Hematopoietic multipotent progenitor cell treated with erythropoietin and hydrocortisone succinate and interleukin-3 and kit ligand, for 8 days (in vitro differentiated cells): ENCODE measurements around the gene TLCD5.

Experiments
- DNase-seq: peaks from one replicate; pipeline ENCODE4 v3.0.0-alpha.2; 2015

The TLCD5 gene

GRCh38 chr11:120338107-120338933 is 13.2 kb downstream of the TLCD5 start:
- DNase-seq = peak; percentile 30

GRCh38 chr11:120339394-120339890 is 14.3 kb downstream of the TLCD5 start:
- peak; percentile 98 for DNase-seq

- no peak for DNase-seq
Observed at GRCh38 chr11:120340529-120340928, 15.4 kb downstream of the TLCD5 start.

- DNase-seq = no peak
Observed at GRCh38 chr11:120342226-120342625, 17.1 kb downstream of the TLCD5 start.

- DNase-seq = no peak
Observed at GRCh38 chr11:120342678-120343077, 17.6 kb downstream of the TLCD5 start.

GRCh38 chr11:120343429-120343828 is 18.3 kb downstream of the TLCD5 start:
- DNase-seq = no peak

- peak; percentile 88 for DNase-seq
Observed at GRCh38 chr11:120344302-120345004, 19.4 kb downstream of the TLCD5 start.

GRCh38 chr11:120346233-120346632 is 21.1 kb downstream of the TLCD5 start:
- DNase-seq = peak; percentile 27

GRCh38 chr11:120350637-120351036 is 25.5 kb downstream of the TLCD5 start:
- no peak for DNase-seq

GRCh38 chr11:120352405-120352804 is 27.3 kb downstream of the TLCD5 start:
- peak; percentile 34 for DNase-seq

GRCh38 chr11:120354068-120354467 is 29.0 kb downstream of the TLCD5 start:
- no peak for DNase-seq

- no peak for DNase-seq
Observed at GRCh38 chr11:120354779-120355178, 29.7 kb downstream of the TLCD5 start.

GRCh38 chr11:120357620-120358019 is 32.5 kb downstream of the TLCD5 start:
- no peak for DNase-seq

GRCh38 chr11:120358729-120359128 is 33.6 kb downstream of the TLCD5 start:
- DNase-seq = no peak

GRCh38 chr11:120363436-120363835 is 38.3 kb downstream of the TLCD5 start:
- DNase-seq = no peak

GRCh38 chr11:120365512-120365911 is 40.4 kb downstream of the TLCD5 start:
- DNase-seq = peak; percentile 29

- DNase-seq = no peak
Observed at GRCh38 chr11:120372296-120372695, 47.2 kb downstream of the TLCD5 start.

- DNase-seq = no peak
Observed at GRCh38 chr11:120375076-120375475, 50.0 kb downstream of the TLCD5 start.

- no peak for DNase-seq
Observed at GRCh38 chr11:120376547-120377182, 51.6 kb downstream of the TLCD5 start.

- no peak for DNase-seq
Observed at GRCh38 chr11:120378474-120378873, 53.4 kb downstream of the TLCD5 start.

- DNase-seq = no peak
Observed at GRCh38 chr11:120381401-120381800, 56.3 kb downstream of the TLCD5 start.
